Breast epithelium (tissue), 3 donors: ENCODE results near the gene COLEC11.
A peak's percentile ranks its signal among the peaks of the same experiment; 100 is the strongest.

Experiments used
- CTCF ChIP-seq, 3 donors: fragments of 450-650 bp; IDR thresholded peaks; one replicate each; pipeline ENCODE4 v1.5.1; 2016 to 2017; ENCODE audit warnings: antibody characterized with exemption in 3 of 3, mild to moderate bottlenecking in 3 of 3, moderate library complexity in 3 of 3
- POLR2A ChIP-seq: fragments of 450-650 bp; IDR thresholded peaks from one replicate; pipeline ENCODE4 v1.6.1; 2016; ENCODE audit warnings: antibody characterized with exemption, mild to moderate bottlenecking, moderate library complexity
- POLR2AphosphoS5 ChIP-seq, 3 donors: sonication (generic); formaldehyde crosslinking; IDR thresholded peaks; one replicate each; pipeline ENCODE4 v1.6.1; 2017; ENCODE audit warnings: antibody characterized with exemption in 3 of 3

DNA sequence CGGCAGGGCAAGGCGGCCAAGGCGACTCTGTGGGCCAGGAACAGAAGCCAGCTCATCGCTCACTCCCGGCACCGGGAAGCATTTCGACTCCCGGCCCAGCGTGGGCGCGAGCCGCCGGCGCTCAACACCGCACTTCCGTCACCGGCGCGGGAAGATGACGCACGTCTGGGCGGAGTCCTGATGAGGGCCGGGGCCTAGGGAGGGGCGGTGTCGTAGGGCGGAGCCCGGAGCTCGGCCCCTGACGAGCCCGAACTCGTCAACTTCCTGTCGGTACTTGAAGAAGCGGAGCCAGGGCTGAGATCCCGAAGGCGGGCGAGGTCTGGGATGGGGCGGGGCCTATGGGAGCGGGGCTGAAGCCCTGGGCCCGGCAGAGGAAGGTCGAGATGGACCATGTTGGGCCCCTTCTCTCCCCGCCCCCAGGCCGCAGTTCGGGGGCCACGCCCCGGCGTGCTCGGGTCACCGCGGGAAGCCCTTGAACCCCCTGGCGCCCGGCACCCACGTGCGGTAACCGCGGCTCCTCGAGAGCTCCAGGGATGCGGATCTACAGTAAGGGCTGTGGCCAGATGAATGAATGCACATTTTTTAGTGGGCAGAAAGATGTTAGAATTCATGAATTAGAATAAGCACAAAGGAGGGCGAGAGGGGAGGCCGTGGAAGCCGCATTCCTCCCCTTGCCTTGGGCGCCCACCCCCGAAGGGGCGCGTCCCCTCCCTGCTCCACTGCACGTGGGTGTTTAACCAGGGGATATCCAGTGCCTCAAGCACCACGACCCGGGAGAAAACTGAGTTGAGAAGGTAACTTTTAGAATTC, 36.5 kb upstream of the COLEC11 start, which contains the start of gene RNASEH1:
- peak; percentile 80 for TF ChIP-seq POLR2A
- no peak for TF ChIP-seq CTCF (IDR thresholded peaks at IDR 0.05)
- TF ChIP-seq POLR2AphosphoS5 (IDR thresholded peaks at IDR 0.05): peak; percentile 97 to 99 (median 98)
